ENCODE results near the gene DISP1.

GRCh38 chr1:222814536-222815439 lies at the start of gene DISP1:
- TF ChIP-seq CTCF (IDR thresholded peaks at IDR 0.05) (no peak), POLR2A (IDR thresholded peaks at IDR 0.05) (no peak)
